Erythroblast (primary cell): Measurements from ENCODE around the gene PPCS.

Experiments used
- GATA1 ChIP-seq: IDR thresholded peaks from 2 replicates; pipeline ENCODE4 v1.6.1; 2011; ENCODE audit warnings: low read depth, mild to moderate bottlenecking, control low read depth, low read length, moderate library complexity
- POLR2A ChIP-seq: IDR thresholded peaks from 2 replicates; pipeline ENCODE4 v1.6.1; 2011; ENCODE audit warnings: mild to moderate bottlenecking, low read length

DNA sequence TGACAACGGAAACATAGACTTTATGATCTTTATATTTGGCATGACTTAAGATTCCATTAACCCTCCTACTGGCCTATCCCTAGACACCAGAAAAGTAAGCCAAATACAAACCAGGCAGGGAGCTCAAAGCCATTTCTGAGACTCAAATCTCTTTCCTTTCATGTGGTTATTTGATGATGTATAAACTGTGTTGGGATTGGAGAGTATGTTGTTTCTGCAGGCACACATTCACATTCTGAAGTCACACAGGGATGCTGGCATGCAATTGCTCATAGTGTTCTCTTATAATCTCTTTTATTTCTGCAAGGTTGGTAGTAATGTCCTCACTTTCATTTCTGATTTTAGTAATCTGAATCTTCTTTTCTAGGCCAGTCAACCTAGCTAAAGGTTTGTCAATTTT lies 6.3 kb upstream of the PPCS start:
- no peak for TF ChIP-seq POLR2A
- TF ChIP-seq GATA1 = no peak
